Measurements from ENCODE around the gene VPS51. TPM values are rescaled to one million over a fixed set of nuclear protein-coding genes. Genes with fewer than 3 reads are reported as not detected.

Gene VPS51
- total and polyA plus RNA-seq, 2 of the 13 experiments (the other 11 are each of a cell fraction or from before 2014, with no cell fraction given) = 76.3 to 90.6 TPM

GRCh38 chr11:65111744-65112545, 15.9 kb downstream of the VPS51 start, which contains the start of gene TM7SF2 (continued):
- TF ChIP-seq SIN3B (IDR thresholded peaks at IDR 0.05; ENCODE audit: low read length) (no peak), HNF4G (IDR thresholded peaks at IDR 0.05; ENCODE audit: borderline replicate concordance, low read depth, low read length) (no peak), HNF4G (CRISPR knock-in tag; IDR thresholded peaks at IDR 0.05; ENCODE audit: borderline replicate concordance, low read depth) (no peak), ZNF547 (CRISPR knock-in tag; IDR thresholded peaks at IDR 0.05) (peak; percentile 16; the same call in 1 of the 2 replicates), ZNF768 (CRISPR knock-in tag; IDR thresholded peaks at IDR 0.05) (no peak; the same call in 1 of the 2 replicates), BRF2 (CRISPR knock-in tag; IDR thresholded peaks at IDR 0.05) (no peak), ZNF263 (CRISPR knock-in tag; IDR thresholded peaks at IDR 0.05) (no peak), ZNF567 (CRISPR knock-in tag; IDR thresholded peaks at IDR 0.05; ENCODE audit: borderline replicate concordance) (no peak), ZNF678 (CRISPR knock-in tag; IDR thresholded peaks at IDR 0.05) (peak; percentile 45; the same call in 1 of the 2 replicates), ATF7 (IDR thresholded peaks at IDR 0.05) (no peak), ATF7 (CRISPR knock-in tag; IDR thresholded peaks at IDR 0.05) (no peak), KDM1A (CRISPR knock-in tag; IDR thresholded peaks at IDR 0.05) (no peak), SAP130 (CRISPR knock-in tag; IDR thresholded peaks at IDR 0.05; ENCODE audit: low read depth) (peak; percentile 84), ZFP36L2 (CRISPR knock-in tag; IDR thresholded peaks at IDR 0.05) (no peak), RXRA (CRISPR knock-in tag; IDR thresholded peaks at IDR 0.05) (no peak), KDM4B (CRISPR knock-in tag; IDR thresholded peaks at IDR 0.05) (no peak), HOXA5 (CRISPR knock-in tag; IDR thresholded peaks at IDR 0.05) (peak; percentile 75), ZNF276 (CRISPR knock-in tag; IDR thresholded peaks at IDR 0.05; ENCODE audit: low read depth) (no peak), ATM (IDR thresholded peaks at IDR 0.05; ENCODE audit: borderline replicate concordance) (no peak), ZKSCAN5 (CRISPR knock-in tag; IDR thresholded peaks at IDR 0.05) (no peak), ZNF280B (CRISPR knock-in tag; IDR thresholded peaks at IDR 0.05; ENCODE audit: borderline replicate concordance) (no peak; the same call in 1 of the 2 replicates), IKZF4 (CRISPR knock-in tag; IDR thresholded peaks at IDR 0.05; ENCODE audit: borderline replicate concordance, low read depth, not compliant biosample characterization) (no peak)
- TF ChIP-seq, protein P1, sequence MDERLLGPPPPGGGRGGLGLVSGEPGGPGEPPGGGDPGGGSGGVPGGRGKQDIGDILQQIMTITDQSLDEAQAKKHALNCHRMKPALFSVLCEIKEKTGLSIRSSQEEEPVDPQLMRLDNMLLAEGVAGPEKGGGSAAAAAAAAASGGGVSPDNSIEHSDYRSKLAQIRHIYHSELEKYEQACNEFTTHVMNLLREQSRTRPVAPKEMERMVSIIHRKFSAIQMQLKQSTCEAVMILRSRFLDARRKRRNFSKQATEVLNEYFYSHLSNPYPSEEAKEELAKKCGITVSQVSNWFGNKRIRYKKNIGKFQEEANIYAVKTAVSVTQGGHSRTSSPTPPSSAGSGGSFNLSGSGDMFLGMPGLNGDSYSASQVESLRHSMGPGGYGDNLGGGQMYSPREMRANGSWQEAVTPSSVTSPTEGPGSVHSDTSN (CRISPR knock-in tag; IDR thresholded peaks at IDR 0.05) = no peak
- TF ChIP-seq, protein P2, sequence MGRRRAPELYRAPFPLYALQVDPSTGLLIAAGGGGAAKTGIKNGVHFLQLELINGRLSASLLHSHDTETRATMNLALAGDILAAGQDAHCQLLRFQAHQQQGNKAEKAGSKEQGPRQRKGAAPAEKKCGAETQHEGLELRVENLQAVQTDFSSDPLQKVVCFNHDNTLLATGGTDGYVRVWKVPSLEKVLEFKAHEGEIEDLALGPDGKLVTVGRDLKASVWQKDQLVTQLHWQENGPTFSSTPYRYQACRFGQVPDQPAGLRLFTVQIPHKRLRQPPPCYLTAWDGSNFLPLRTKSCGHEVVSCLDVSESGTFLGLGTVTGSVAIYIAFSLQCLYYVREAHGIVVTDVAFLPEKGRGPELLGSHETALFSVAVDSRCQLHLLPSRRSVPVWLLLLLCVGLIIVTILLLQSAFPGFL (CRISPR knock-in tag; IDR thresholded peaks at IDR 0.05) = no peak
